ENCODE data around the gene C3orf52.

C3orf52 gene

GRCh38 chr3:112132088-112132487 is 45.9 kb downstream of the C3orf52 start:
- TF ChIP-seq ZNF274 (IDR thresholded peaks at IDR 0.05; ENCODE audit: low read depth, low read length) = no peak
- H3K4me3 ChIP-seq (ENCODE audit: low read length) = peak overlapping the region; percentile 99

DNA sequence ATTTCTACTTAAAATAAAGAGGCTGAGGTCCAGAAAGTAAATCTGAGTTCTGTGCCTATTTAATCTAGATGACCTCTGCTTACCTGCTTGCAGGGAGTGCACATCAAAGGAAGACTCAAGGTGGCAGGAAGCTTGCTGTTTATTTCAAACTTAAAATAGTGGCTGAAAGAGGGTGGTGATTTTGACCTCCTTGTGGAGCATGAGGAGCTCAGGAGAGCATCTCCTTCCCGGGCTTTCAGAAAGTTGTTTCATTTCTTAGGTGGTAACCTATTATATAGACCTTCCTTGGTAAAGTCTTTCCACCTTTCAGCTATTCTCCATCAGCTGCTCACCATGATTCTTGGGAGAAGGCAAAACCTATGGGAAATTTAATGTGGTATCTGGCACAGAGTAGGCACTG is 46.4 kb downstream of the C3orf52 start:
- H3K4me3 ChIP-seq (ENCODE audit: low read length) = peak overlapping the region; percentile 99
- TF ChIP-seq ZNF274 (IDR thresholded peaks at IDR 0.05; ENCODE audit: low read depth, low read length) = no peak

DNA sequence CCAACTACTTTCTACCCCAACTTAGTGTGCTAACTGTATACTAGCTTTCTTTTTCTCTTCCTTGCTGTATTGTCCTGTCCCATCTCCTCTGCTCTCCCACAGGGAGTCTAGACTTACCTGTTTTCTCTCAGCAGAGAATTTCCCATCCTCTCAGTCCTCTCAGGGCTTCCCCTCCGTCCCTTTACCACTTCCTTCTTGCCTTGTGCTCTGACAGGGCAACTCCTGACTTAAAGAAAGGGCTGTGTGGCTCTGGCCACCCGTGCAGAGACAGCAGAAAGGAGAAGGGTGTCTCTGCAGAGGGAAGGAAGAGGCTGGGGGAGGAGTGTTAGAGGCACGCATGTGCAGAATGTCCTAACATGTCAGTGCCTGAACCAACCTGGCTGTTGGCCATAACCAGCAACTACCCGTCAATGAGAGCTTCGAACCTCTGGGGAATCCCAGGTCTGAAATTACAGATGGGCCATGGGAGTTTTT is 46.8 kb downstream of the C3orf52 start, which contains the start of gene GCSAM:
GCSAM (minus strand) TSS at position 274 of the 474 bp plus-strand sequence; CDS start at position 146, 128 bp downstream.
- peak within 1 kb of the TSS; percentile 99 for H3K4me3 ChIP-seq (ENCODE audit: low read length)
- no peak for TF ChIP-seq ZNF274 (IDR thresholded peaks at IDR 0.05; ENCODE audit: low read depth, low read length)

- no peak overlapping the region; the same call in 1 of the 2 replicates for H3K4me3 ChIP-seq (ENCODE audit: low read length)
- TF ChIP-seq ZNF274 (IDR thresholded peaks at IDR 0.05; ENCODE audit: low read depth, low read length) = no peak
Observed at GRCh38 chr3:112133626-112134334, 47.6 kb downstream of the C3orf52 start.

- TF ChIP-seq ZNF274 (IDR thresholded peaks at IDR 0.05; ENCODE audit: low read depth, low read length) = no peak
- no peak overlapping the region for H3K4me3 ChIP-seq (ENCODE audit: low read length)
Observed at GRCh38 chr3:112134335-112135124, 48.3 kb downstream of the C3orf52 start.

- H3K4me3 ChIP-seq (ENCODE audit: low read length) = no peak overlapping the region
- TF ChIP-seq ZNF274 (IDR thresholded peaks at IDR 0.05; ENCODE audit: low read depth, low read length) = no peak
Observed at GRCh38 chr3:112136046-112136445, 49.9 kb downstream of the C3orf52 start.

DNA sequence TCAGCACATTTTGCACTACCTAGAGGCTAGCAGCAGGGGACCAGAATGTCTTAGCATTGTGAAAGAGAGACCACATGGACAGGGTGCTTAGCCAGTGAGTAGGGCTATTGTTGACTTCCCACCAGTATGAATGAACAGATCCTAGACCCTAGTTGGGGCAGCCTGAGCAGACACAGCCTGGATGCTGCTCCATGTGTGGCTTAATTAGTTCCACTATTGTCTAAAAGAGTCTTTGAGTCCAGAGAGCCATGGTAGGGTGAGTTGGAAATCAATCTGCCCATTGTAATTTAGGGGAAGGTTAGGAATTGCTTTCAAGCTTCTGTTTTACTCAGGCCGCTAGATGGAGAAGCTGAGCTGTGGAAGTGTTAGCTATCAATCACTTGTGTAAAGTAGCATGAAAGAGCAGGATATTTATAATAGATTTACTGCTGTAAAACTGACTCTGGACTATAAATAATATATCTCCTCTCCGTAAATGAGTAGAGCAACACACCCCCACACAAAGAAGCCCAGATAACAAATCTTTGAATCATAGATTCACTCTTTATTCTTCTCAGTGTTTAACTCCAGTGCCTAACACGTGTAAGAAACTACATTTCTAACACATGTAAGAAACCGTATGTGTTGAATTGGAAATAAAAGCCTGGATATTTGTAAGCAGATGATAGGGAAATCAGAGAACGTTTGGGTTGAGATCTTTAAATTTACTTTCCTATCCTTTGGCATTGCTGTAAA is 50.9 kb downstream of the C3orf52 start:
- TF ChIP-seq ZNF274 (IDR thresholded peaks at IDR 0.05; ENCODE audit: low read depth, low read length) = no peak
- H3K4me3 ChIP-seq (ENCODE audit: low read length) = no peak overlapping the region

DNA sequence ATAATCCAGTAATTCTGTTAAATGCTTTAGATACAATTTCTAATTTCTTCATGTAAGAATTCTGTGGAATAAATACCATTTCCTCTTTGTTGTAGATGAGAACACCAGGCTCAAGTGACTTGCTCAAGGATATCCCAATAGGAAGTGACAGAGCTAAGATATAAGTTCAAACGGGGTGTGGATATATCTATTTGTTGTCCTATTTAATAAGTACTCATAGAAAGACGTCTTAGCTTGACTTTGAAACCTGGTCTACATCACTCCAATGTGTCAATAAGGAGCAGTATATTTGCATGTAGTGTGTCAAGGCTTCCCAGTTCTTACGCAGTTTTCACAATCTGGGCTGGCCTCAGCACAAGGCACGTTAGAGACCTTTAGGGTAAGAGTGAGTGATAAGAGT is 51.6 kb downstream of the C3orf52 start:
- no peak for TF ChIP-seq ZNF274 (IDR thresholded peaks at IDR 0.05; ENCODE audit: low read depth, low read length)
- no peak overlapping the region for H3K4me3 ChIP-seq (ENCODE audit: low read length)

DNA sequence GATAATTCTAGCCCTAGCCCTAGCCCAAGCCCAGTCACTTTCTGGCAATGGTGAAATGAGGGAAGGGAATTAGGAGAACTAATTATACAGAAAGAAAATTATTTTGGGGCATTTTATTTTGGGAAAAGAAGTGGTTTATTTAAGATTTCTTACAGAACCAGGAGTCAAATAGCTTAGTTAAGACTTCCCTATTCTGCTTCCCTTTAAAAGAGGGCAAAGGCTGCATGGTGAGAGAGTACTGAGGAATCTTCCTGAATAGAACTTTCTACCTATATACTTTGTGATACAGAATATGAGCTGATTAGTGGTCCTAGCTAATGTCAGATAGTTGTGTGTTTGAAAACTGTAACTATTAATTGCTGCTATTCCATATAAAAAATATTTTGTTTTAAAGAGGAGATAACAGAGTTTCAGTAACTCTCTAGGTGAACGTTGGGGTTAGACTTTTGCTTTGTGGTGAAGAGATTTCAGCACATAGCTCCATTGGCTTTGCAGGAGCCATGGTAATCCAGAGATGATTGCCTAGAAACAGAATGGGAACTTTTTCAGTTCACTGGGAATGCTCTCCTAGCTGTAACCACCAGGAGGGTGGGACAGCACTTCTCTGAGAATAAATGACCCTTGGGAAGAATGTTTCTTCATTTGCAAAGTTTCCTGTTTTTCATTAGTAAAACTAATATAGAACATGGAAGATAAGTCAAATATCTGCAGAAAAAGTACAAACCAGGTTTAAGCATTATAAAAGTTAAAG is 52.2 kb downstream of the C3orf52 start:
- no peak for TF ChIP-seq ZNF274 (IDR thresholded peaks at IDR 0.05; ENCODE audit: low read depth, low read length)
- H3K4me3 ChIP-seq (ENCODE audit: low read length) = no peak overlapping the region

- no peak overlapping the region for H3K4me3 ChIP-seq (ENCODE audit: low read length)
- no peak for TF ChIP-seq ZNF274 (IDR thresholded peaks at IDR 0.05; ENCODE audit: low read depth, low read length)
Observed at GRCh38 chr3:112140584-112140983, 54.4 kb downstream of the C3orf52 start.

DNA sequence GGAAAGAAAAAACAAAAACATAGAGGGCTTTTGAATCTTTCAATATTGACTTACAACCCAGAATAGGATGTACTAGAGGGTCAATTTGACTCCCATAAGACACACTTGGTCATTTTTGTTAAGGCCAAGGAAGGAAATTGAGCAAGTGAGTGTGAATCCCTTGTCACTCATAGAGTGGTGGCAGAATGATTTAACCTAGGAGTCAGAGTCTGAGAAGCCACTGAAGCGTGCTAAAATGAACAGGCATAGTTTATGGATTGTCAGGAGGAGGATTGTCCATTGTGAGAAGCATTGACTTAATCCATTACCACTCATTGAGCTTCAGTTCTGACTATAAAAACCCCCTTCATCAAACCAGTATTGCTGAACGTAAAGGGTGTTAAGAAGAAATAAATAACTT is 55.1 kb downstream of the C3orf52 start:
- H3K4me3 ChIP-seq (ENCODE audit: low read length) = no peak overlapping the region
- TF ChIP-seq ZNF274 (IDR thresholded peaks at IDR 0.05; ENCODE audit: low read depth, low read length) = no peak

GRCh38 chr3:112143251-112143650 is 57.1 kb downstream of the C3orf52 start:
- H3K4me3 ChIP-seq (ENCODE audit: low read length) = no peak overlapping the region
- no peak for TF ChIP-seq ZNF274 (IDR thresholded peaks at IDR 0.05; ENCODE audit: low read depth, low read length)

- no peak overlapping the region for H3K4me3 ChIP-seq (ENCODE audit: low read length)
- no peak for TF ChIP-seq ZNF274 (IDR thresholded peaks at IDR 0.05; ENCODE audit: low read depth, low read length)
Observed at GRCh38 chr3:112143689-112144088, 57.5 kb downstream of the C3orf52 start.

GRCh38 chr3:112149136-112149535 is 62.9 kb downstream of the C3orf52 start:
- H3K4me3 ChIP-seq (ENCODE audit: low read length) = no peak overlapping the region
- no peak for TF ChIP-seq ZNF274 (IDR thresholded peaks at IDR 0.05; ENCODE audit: low read depth, low read length)
